Measurements from ENCODE around the gene ACTR10. TPM values are rescaled to one million over a fixed set of nuclear protein-coding genes. Genes with fewer than 3 reads are reported as not detected.

The ACTR10 gene
- total and polyA plus RNA-seq, 9 of the 15 experiments (the other 6 are each of a cell fraction or from before 2014, with no cell fraction given): 22.0 to 66.1 (median 34.1) TPM

DNA sequence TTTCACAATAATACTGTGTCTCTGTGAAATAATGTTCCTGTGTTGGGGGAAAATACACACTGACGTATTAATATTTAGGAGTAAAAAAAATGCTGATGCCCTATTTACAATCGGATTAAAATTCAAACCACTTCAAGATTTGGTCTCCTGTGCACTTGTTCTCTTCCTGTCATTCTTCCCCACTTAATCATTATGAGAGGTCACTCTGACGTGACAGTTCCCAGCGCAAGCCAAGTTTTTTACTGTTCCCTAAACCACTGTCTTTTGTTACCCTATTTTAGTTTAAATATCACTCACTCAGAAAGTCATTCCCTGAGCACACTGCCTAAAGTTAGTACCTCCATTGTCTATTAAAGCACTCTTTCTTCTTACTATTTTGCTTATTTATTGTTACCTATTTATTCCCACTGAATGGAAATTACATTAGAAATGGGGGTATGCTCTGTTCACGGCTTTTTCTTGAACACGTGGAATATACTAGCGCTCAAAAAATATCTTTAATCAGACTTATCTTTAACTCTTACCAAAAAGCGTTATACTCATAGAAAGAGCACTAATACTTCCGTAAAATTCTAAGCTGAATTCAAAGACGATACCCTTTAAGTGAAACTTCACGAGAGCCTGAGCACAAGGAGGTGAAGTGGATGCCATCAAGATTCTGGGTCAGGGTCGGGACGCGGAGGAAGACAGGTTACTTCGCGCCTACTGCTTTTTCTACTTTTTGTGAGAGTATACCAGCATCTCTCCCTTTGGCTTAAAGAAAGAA is 44.0 kb downstream of the ACTR10 start (continued):
- TF ChIP-seq, protein P1, sequence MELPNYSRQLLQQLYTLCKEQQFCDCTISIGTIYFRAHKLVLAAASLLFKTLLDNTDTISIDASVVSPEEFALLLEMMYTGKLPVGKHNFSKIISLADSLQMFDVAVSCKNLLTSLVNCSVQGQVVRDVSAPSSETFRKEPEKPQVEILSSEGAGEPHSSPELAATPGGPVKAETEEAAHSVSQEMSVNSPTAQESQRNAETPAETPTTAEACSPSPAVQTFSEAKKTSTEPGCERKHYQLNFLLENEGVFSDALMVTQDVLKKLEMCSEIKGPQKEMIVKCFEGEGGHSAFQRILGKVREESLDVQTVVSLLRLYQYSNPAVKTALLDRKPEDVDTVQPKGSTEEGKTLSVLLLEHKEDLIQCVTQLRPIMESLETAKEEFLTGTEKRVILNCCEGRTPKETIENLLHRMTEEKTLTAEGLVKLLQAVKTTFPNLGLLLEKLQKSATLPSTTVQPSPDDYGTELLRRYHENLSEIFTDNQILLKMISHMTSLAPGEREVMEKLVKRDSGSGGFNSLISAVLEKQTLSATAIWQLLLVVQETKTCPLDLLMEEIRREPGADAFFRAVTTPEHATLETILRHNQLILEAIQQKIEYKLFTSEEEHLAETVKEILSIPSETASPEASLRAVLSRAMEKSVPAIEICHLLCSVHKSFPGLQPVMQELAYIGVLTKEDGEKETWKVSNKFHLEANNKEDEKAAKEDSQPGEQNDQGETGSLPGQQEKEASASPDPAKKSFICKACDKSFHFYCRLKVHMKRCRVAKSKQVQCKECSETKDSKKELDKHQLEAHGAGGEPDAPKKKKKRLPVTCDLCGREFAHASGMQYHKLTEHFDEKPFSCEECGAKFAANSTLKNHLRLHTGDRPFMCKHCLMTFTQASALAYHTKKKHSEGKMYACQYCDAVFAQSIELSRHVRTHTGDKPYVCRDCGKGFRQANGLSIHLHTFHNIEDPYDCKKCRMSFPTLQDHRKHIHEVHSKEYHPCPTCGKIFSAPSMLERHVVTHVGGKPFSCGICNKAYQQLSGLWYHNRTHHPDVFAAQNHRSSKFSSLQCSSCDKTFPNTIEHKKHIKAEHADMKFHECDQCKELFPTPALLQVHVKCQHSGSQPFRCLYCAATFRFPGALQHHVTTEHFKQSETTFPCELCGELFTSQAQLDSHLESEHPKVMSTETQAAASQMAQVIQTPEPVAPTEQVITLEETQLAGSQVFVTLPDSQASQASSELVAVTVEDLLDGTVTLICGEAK (IDR thresholded peaks at IDR 0.05): 0 out of 2 replicates have a peak, but pooled peaks have one; percentile 9
- TF ChIP-seq, protein P1 (CRISPR knock-in tag; IDR thresholded peaks at IDR 0.05): no peak
- TF ChIP-seq SMARCA4 (IDR thresholded peaks at IDR 0.05) (0 out of 2 replicates have a peak, but pooled peaks have one; percentile 22), MAFG (tag; conservative IDR thresholded peaks at IDR 0.05) (peak; percentile 41; the same call in 1 of the 2 replicates)
- TF ChIP-seq, protein P2, sequence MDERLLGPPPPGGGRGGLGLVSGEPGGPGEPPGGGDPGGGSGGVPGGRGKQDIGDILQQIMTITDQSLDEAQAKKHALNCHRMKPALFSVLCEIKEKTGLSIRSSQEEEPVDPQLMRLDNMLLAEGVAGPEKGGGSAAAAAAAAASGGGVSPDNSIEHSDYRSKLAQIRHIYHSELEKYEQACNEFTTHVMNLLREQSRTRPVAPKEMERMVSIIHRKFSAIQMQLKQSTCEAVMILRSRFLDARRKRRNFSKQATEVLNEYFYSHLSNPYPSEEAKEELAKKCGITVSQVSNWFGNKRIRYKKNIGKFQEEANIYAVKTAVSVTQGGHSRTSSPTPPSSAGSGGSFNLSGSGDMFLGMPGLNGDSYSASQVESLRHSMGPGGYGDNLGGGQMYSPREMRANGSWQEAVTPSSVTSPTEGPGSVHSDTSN (CRISPR knock-in tag; IDR thresholded peaks at IDR 0.05; ENCODE audit: low read depth): peak; percentile 65
- TF ChIP-seq, protein P2 (tag; conservative IDR thresholded peaks at IDR 0.05; ENCODE audit: low read depth): peak; percentile 91
- TF ChIP-seq, protein P3, sequence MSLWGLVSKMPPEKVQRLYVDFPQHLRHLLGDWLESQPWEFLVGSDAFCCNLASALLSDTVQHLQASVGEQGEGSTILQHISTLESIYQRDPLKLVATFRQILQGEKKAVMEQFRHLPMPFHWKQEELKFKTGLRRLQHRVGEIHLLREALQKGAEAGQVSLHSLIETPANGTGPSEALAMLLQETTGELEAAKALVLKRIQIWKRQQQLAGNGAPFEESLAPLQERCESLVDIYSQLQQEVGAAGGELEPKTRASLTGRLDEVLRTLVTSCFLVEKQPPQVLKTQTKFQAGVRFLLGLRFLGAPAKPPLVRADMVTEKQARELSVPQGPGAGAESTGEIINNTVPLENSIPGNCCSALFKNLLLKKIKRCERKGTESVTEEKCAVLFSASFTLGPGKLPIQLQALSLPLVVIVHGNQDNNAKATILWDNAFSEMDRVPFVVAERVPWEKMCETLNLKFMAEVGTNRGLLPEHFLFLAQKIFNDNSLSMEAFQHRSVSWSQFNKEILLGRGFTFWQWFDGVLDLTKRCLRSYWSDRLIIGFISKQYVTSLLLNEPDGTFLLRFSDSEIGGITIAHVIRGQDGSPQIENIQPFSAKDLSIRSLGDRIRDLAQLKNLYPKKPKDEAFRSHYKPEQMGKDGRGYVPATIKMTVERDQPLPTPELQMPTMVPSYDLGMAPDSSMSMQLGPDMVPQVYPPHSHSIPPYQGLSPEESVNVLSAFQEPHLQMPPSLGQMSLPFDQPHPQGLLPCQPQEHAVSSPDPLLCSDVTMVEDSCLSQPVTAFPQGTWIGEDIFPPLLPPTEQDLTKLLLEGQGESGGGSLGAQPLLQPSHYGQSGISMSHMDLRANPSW (CRISPR knock-in tag; IDR thresholded peaks at IDR 0.05): no peak
- TF ChIP-seq, protein P4, sequence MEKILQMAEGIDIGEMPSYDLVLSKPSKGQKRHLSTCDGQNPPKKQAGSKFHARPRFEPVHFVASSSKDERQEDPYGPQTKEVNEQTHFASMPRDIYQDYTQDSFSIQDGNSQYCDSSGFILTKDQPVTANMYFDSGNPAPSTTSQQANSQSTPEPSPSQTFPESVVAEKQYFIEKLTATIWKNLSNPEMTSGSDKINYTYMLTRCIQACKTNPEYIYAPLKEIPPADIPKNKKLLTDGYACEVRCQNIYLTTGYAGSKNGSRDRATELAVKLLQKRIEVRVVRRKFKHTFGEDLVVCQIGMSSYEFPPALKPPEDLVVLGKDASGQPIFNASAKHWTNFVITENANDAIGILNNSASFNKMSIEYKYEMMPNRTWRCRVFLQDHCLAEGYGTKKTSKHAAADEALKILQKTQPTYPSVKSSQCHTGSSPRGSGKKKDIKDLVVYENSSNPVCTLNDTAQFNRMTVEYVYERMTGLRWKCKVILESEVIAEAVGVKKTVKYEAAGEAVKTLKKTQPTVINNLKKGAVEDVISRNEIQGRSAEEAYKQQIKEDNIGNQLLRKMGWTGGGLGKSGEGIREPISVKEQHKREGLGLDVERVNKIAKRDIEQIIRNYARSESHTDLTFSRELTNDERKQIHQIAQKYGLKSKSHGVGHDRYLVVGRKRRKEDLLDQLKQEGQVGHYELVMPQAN (IDR thresholded peaks at IDR 0.05; ENCODE audit: borderline replicate concordance): peak; percentile 52; the same call in 1 of the 2 replicates
